NCI-H2227 (cell line): ENCODE results near the gene RNF25.

Experiments used
- DNase-seq: peaks from one replicate; lab custom pipeline; 2025; ENCODE audit not compliant: unreplicated experiment; lab: John Stamatoyannopoulos, UW

Gene RNF25

GRCh38 chr2:218671654-218672566, at the start of gene RNF25, which contains the start of gene STK36:
RNF25 (minus strand) TSS chr2:218672002; CDS start chr2:218671970, 32 bp downstream.
STK36 (plus strand) TSS chr2:218672086; CDS start chr2:218672830, 744 bp downstream.
- DNase-seq, result peak; percentile 94

- DNase-seq, result no peak
Observed at GRCh38 chr2:218721488-218721887, 49.7 kb upstream of the RNF25 start.

- peak; percentile 14 for DNase-seq
Observed at GRCh38 chr2:218720048-218721041, 48.5 kb upstream of the RNF25 start.

- DNase-seq, result no peak
Observed at GRCh38 chr2:218719457-218719856, 47.7 kb upstream of the RNF25 start.

GRCh38 chr2:218718058-218718457, 46.3 kb upstream of the RNF25 start:
- DNase-seq, result no peak

GRCh38 chr2:218717262-218717661, 45.5 kb upstream of the RNF25 start:
- DNase-seq, result no peak

GRCh38 chr2:218716070-218716469, 44.3 kb upstream of the RNF25 start:
- DNase-seq, result no peak

- no peak for DNase-seq
Observed at GRCh38 chr2:218713922-218714321, 42.1 kb upstream of the RNF25 start.

- DNase-seq, result peak; percentile 14
Observed at GRCh38 chr2:218711550-218711929, 39.7 kb upstream of the RNF25 start.

GRCh38 chr2:218710687-218711549, 39.1 kb upstream of the RNF25 start, which contains the start of gene TTLL4:
TTLL4 (plus strand) TSS chr2:218710835; CDS start chr2:218737677, 26,842 bp downstream.
- peak; percentile 98 for DNase-seq

GRCh38 chr2:218710334-218710686, 38.5 kb upstream of the RNF25 start:
- DNase-seq, result no peak

- no peak for DNase-seq
Observed at GRCh38 chr2:218709908-218710307, 38.1 kb upstream of the RNF25 start.

- DNase-seq, result no peak
Observed at GRCh38 chr2:218708086-218708485, 36.3 kb upstream of the RNF25 start.

GRCh38 chr2:218703341-218703740, 31.5 kb upstream of the RNF25 start:
- DNase-seq, result no peak

- DNase-seq, result no peak
Observed at GRCh38 chr2:218701806-218702205, 30.0 kb upstream of the RNF25 start.

GRCh38 chr2:218698885-218699284, 27.1 kb upstream of the RNF25 start:
- no peak for DNase-seq

GRCh38 chr2:218694405-218695145, 22.8 kb upstream of the RNF25 start:
- DNase-seq, result no peak

- no peak for DNase-seq
Observed at GRCh38 chr2:218691234-218691633, 19.4 kb upstream of the RNF25 start.

GRCh38 chr2:218687400-218688060, 15.7 kb upstream of the RNF25 start:
- DNase-seq, result peak; percentile 87
